HG03060 (cell line): ENCODE data around the gene LNX1.
"Not testable (repeated sequence)": the region's sequence is repeated elsewhere in the genome, so short reads cannot be mapped to it uniquely, and the experiment has no call there.

Experiments
- ATAC-seq: cut with Tn5 transposase; IDR thresholded peaks from one replicate; pipeline ENCODE4 v1.9.1; 2021; ENCODE audit warnings: low read depth, moderate number of reproducible peaks; ENCODE audit not compliant: unreplicated experiment

Gene LNX1

DNA sequence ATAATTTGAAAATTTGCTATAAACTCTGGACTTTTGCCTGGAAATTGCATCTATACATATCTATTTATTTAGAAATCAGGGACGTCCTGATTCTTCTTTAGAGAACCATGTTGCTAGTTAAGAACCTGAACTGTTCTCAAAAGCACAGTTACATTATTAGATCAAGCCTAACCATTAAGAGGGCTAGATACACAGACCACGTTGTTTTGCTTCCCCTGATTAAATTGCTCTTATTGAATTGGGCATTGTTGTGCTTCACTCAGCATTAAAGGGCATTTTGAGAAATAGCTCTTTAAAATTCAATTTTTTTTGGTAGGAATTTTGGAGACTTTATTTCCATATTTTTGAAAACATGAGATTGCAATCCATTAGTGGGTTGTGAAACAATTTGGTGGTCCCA lies 169.5 kb downstream of the LNX1 start:
- no peak for ATAC-seq

DNA sequence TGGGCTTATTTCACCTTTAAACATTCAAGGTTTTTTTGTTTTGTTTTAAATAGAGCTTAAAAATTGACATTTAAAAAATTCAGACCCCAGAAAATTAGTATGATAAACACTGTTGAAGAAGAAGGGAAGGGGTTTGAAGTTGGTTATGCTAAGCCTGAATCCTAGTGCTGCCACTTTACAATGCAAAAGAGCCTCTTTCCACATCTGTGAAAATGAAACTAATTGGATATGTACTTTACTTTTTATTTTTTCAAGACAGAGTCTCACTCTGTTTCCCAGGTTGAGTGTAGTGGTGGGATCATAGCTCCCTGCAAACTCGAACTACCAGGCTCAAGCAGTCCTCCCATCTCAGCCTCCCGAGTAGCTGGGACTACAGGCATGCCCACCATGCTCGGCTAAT lies 172.1 kb downstream of the LNX1 start:
- no peak for ATAC-seq

DNA sequence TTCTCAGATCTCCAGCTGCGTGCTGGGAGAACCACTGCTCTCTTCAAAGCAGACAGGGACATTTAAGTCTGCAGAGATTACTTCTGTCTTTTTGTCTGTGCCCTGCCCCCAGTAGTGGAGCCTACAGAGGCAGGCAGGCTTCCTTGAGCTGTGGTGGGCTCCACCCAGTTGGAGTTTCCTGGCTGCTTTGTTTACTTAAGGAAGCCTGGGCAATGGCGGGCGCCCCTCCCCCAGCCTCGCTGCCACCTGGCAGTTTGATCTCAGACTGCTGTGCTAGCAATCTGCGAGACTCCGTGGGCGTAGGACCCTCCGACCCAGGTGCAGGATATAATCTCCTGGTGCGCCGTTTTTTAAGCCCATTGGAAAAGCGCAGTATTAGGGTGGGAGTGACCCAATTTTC lies 181.8 kb downstream of the LNX1 start:
- not testable (repeated sequence) for ATAC-seq
